Coronary artery (tissue), 2 donors: ENCODE results near the gene AHCYL2.

Experiments
- DNase-seq: peaks from one replicate; pipeline ENCODE4 v3.0.0-alpha.2; 2017; ENCODE audit warnings: low spot score
- H3K27ac ChIP-seq, 2 donors: fragments of 200-600 bp; sonication (generic); one replicate each; pipeline ENCODE4 v1.5.1; 2016 to 2019
- H3K4me3 ChIP-seq: fragments of 200-600 bp; sonication (generic); 2 replicates; pipeline ENCODE4 v1.5.1; 2016; ENCODE audit warnings: mild to moderate bottlenecking, moderate library complexity
- TF ChIP-seq, protein P1 (sequence below): fragments of 200-600 bp; sonication (generic); IDR thresholded peaks from one replicate; pipeline ENCODE4 v1.5.1; 2019; ENCODE audit warnings: antibody characterized with exemption

AHCYL2 gene

DNA sequence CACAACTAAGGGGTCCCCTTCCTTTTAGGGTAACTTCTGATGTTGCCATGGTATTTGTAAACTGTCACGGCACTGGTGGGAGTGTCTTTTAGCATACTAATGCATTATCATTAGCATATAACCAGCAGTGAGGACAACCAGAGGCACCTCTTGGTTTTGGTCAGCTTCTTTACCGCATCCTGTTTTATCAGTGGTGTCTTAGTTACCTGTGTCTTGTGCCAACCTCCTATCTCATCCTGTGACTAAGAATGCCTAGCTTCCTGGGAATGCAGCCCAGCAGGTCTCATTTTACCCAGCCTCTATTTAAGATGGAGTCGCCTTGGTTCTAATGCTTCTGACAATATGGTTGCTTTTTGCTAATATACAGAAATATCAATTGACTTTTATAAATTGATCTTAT is 54.9 kb downstream of the AHCYL2 start:
- H3K27ac ChIP-seq = no peak overlapping the region
- no peak overlapping the region for H3K4me3 ChIP-seq
- no peak for DNase-seq
- TF ChIP-seq, protein P1, sequence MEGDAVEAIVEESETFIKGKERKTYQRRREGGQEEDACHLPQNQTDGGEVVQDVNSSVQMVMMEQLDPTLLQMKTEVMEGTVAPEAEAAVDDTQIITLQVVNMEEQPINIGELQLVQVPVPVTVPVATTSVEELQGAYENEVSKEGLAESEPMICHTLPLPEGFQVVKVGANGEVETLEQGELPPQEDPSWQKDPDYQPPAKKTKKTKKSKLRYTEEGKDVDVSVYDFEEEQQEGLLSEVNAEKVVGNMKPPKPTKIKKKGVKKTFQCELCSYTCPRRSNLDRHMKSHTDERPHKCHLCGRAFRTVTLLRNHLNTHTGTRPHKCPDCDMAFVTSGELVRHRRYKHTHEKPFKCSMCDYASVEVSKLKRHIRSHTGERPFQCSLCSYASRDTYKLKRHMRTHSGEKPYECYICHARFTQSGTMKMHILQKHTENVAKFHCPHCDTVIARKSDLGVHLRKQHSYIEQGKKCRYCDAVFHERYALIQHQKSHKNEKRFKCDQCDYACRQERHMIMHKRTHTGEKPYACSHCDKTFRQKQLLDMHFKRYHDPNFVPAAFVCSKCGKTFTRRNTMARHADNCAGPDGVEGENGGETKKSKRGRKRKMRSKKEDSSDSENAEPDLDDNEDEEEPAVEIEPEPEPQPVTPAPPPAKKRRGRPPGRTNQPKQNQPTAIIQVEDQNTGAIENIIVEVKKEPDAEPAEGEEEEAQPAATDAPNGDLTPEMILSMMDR = no peak

DNA sequence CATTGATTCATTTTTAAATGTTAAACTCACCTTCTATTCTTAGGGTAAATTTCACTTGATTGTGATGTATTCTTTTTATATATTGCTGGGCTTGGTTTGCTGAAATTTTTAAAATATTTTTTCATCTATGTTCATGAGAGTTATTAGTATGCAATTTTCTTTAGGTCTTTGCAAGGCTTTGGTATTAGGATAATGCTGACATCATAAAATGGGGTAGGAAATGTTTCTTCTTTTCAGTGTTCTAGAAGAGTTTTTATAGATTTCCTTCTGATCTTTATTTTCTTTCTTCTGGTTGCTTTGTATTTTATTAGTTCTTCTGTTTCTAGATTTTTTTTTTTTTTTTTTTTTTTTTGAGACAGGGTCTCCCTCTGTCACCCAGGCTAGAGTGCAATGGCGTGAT is 56.3 kb downstream of the AHCYL2 start:
- H3K27ac ChIP-seq = no peak overlapping the region
- no peak overlapping the region for H3K4me3 ChIP-seq
- TF ChIP-seq, protein P1 = no peak
- no peak for DNase-seq

DNA sequence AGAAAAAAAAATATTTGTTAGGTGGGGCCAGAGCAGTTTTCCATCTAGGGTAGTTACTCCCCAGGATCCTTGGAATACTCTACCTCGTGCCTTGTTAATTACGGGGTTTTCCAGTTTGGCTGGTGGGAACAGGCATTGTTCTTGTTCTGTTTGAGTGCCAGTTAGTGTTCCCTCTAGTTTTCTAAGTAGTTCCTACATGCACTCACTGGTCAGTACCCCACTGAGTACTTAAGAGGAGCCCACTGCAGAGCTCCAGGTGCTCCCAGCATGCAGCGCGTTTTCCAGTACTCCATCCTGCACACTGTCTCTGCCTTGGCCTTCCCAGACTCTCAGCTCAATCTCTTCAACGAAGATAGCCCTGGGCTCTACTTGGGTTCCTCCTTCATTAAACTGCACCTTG is 58.0 kb downstream of the AHCYL2 start:
- H3K27ac ChIP-seq = no peak overlapping the region
- DNase-seq = no peak
- no peak overlapping the region for H3K4me3 ChIP-seq
- TF ChIP-seq, protein P1 = no peak

DNA sequence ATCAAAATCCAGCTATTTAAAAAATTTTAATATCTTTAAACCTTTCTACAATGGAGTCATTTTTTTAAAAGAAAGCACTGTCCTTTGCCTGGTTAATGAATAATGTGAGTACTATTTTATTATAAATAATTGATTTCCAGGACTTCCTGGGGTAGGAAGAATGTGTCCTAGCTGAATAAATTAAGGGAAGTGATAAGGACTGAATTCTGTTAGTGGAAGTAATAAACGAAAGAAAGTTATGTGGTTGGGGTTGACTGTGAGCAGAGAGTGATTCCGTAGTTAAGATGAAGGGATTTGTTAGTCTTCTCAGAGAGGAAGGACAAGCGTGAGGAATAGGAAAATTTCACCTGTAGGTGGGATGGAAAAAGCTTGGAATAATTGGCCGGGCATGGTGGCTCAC is 59.1 kb downstream of the AHCYL2 start:
- Histone ChIP-seq H3K27ac (no peak overlapping the region), H3K4me3 (no peak overlapping the region)
- TF ChIP-seq, protein P1 = no peak
- DNase-seq = no peak

DNA sequence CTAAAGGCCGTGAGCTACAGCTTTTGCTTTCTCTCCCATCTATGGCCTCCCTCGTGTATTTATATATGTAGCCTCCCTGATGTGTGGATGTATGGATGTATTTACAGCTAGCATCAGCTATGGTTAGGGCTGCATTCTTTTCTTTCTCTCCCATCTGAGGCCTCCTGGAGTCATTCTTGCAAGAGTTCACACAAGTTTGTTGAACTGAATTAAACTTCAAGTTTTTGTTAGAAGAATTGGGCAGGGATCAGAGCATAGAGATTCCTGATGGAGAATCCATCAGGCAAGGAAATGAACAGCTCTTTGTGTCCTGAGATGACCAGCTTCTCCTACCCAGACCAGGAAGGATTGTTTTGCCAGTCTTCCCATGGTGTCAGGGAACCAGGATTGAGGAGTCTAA is 60.3 kb downstream of the AHCYL2 start:
- no peak for DNase-seq
- no peak overlapping the region for H3K27ac ChIP-seq
- no peak overlapping the region for H3K4me3 ChIP-seq
- TF ChIP-seq, protein P1 = no peak

DNA sequence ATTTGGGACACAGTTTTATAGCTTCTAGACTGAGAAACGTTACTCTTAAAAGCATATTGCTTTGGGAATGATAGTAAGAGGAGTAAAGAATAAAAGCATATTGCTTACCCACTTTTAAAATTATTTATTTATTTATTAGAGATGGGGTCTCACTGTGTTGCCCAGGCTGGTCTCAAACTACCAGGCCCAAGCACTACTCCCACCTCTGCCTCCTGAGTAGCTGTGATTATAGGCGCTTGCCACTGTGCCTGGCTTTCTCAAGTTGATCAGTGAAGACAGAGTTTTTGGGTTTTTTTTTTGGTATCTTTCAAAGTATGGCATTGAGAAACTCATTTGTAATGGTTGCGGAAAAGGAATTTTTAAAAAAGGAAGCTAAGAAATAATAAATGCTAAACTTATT is 68.0 kb downstream of the AHCYL2 start:
- DNase-seq = no peak
- Histone ChIP-seq H3K27ac (no peak overlapping the region), H3K4me3 (no peak overlapping the region)
- TF ChIP-seq, protein P1 = no peak

DNA sequence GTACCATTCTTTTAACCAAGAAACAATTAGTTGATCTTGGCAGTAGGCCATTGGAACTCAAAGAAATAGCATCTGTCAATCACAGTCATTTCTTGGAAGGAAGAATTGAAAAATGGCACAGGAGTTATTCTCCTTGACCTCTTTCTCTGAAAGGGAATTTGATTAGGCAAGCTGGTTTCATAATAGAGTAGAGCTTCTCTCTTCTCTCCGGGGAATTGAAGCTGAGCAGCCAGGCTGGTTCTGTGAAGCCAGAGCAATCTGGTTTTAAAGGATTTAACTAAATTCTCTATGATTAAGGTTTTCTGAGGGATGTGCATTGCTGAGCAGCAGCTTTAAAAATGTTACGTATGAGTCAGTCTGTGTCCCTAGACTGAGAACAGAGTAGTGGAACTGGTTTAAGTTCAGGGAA is 70.2 kb downstream of the AHCYL2 start:
- TF ChIP-seq, protein P1 = no peak
- DNase-seq = no peak
- Histone ChIP-seq H3K4me3 (no peak overlapping the region), H3K27ac (peak overlapping the region in 1 of 2 donors; percentile 3)
